HepG2 (cell line): ENCODE data around the gene NRSN2. TPM values are rescaled to one million over a fixed set of nuclear protein-coding genes. Genes with fewer than 3 reads are reported as not detected.

Experiments
- ASH2L ChIP-seq: fragments of 300-600, 200-600 bp; sonication (generic); IDR thresholded peaks from 2 replicates; pipeline ENCODE4 v1.7.0; 2017; ENCODE audit warnings: low read depth, mild to moderate bottlenecking, moderate library complexity, mixed read lengths, low read length; ENCODE audit not compliant: insufficient read length
- ATF7 ChIP-seq, 2 experiments: fragments of 450-650 bp in 1 of 2; sonication (generic) in 1 of 2; formaldehyde crosslinking in 1 of 2; IDR thresholded peaks; 2 replicates each; pipeline versions ENCODE4 v1.4.0 to v1.6.1; 2016 to 2020; ENCODE audit warnings: antibody characterized with exemption in 1 of 2, mild to moderate bottlenecking in 1 of 2, missing genetic modification reagents in 1 of 2
- CBX1 ChIP-seq: IDR thresholded peaks from one replicate; pipeline ENCODE4 v1.6.1; 2016; ENCODE audit warnings: antibody characterized with exemption, low read depth
- E2F2 ChIP-seq: sonication (generic); formaldehyde crosslinking; IDR thresholded peaks from 2 replicates; pipeline ENCODE4 v1.4.0; 2020; ENCODE audit warnings: missing genetic modification reagents, borderline replicate concordance
- HOXD1 ChIP-seq: sonication (generic); formaldehyde crosslinking; IDR thresholded peaks from 2 replicates; pipeline ENCODE4 v1.5.0; 2020; ENCODE audit warnings: missing genetic modification reagents
- MLX ChIP-seq: IDR thresholded peaks from 2 replicates; pipeline ENCODE4 v1.6.1; 2016
- MTF1 ChIP-seq: sonication (generic); formaldehyde crosslinking; IDR thresholded peaks from 2 replicates; pipeline ENCODE4 v1.5.0; 2020; ENCODE audit warnings: missing genetic modification reagents
- NR2F1 ChIP-seq, 2 experiments: fragments of 450-650 bp in 1 of 2; formaldehyde crosslinking in 1 of 2; IDR thresholded peaks; 2 replicates each; pipeline versions ENCODE4 v1.5.0 to v1.6.1; 2016 to 2020; ENCODE audit warnings: mild to moderate bottlenecking in 1 of 2, missing compliant biosample characterization in 1 of 2, missing genetic modification reagents in 1 of 2, moderate library complexity in 1 of 2
- NR2F2 ChIP-seq: IDR thresholded peaks from 2 replicates; pipeline ENCODE4 v1.6.1; 2012; ENCODE audit warnings: low read depth, inconsistent platforms, borderline replicate concordance
- POLR2AphosphoS5 ChIP-seq: IDR thresholded peaks from 2 replicates; pipeline ENCODE4 v1.6.1; 2012; ENCODE audit warnings: low read depth, low read length
- RNF219 ChIP-seq: sonication (generic); formaldehyde crosslinking; IDR thresholded peaks from 2 replicates; pipeline ENCODE4 v1.5.0; 2020; ENCODE audit warnings: mild to moderate bottlenecking, missing genetic modification reagents
- SKIL ChIP-seq: sonication (generic); formaldehyde crosslinking; IDR thresholded peaks from 2 replicates; pipeline ENCODE4 v1.8.0; 2022; ENCODE audit warnings: missing genetic modification reagents, mild to moderate bottlenecking, moderate library complexity, borderline replicate concordance
- TBL1XR1 ChIP-seq: fragments of 150-350 bp; IDR thresholded peaks from 2 replicates; pipeline ENCODE4 v1.6.1; 2014; ENCODE audit warnings: borderline replicate concordance, low read length; ENCODE audit not compliant: partially characterized antibody
- TGIF2 ChIP-seq: IDR thresholded peaks from 2 replicates; pipeline ENCODE4 v1.6.1; 2016; ENCODE audit warnings: control low read depth, missing compliant biosample characterization
- ZNF326 ChIP-seq: sonication (generic); formaldehyde crosslinking; IDR thresholded peaks from 2 replicates; pipeline ENCODE4 v1.4.0; 2020; ENCODE audit warnings: missing genetic modification reagents, borderline replicate concordance
- ZNF343 ChIP-seq: sonication (generic); formaldehyde crosslinking; IDR thresholded peaks from 2 replicates; pipeline ENCODE4 v1.4.0; 2020; ENCODE audit warnings: mild to moderate bottlenecking, missing genetic modification reagents
- ZNF354B ChIP-seq: sonication (generic); formaldehyde crosslinking; IDR thresholded peaks from 2 replicates; pipeline ENCODE4 v1.8.0; 2022; ENCODE audit warnings: mild to moderate bottlenecking, missing genetic modification reagents
- ZNF616 ChIP-seq: sonication (generic); formaldehyde crosslinking; IDR thresholded peaks from 2 replicates; pipeline ENCODE4 v1.5.0; 2020; ENCODE audit warnings: low read depth, mild to moderate bottlenecking, missing genetic modification reagents
- ZNF747 ChIP-seq: sonication (generic); formaldehyde crosslinking; IDR thresholded peaks from 2 replicates; pipeline ENCODE4 v1.8.1; 2023; ENCODE audit warnings: missing genetic modification reagents, mild to moderate bottlenecking, borderline replicate concordance
- ZXDC ChIP-seq: sonication (generic); formaldehyde crosslinking; IDR thresholded peaks from 2 replicates; pipeline ENCODE4 v1.5.0; 2020; ENCODE audit warnings: mild to moderate bottlenecking, missing genetic modification reagents
- polyA plus RNA-seq, 8 experiments: library from polyadenylated mRNA; depleted of rRNA in 3 of 8; stranded (reverse) in 7 of 8; unstranded in 1 of 8; fragments of >200 nt; fragmentation: Illumina TruSeq in 4 of 8; extraction: Trizol in 4 of 8; gene quantifications; 2 replicates each; pipeline versions ENCODE4 v1.2.1 to v1.2.3, GENCODE V29; 2011 to 2016; ENCODE audit warnings: low read depth in 4 of 8, missing spikeins in 1 of 8, mixed read lengths in 1 of 8; ENCODE audit not compliant: insufficient read depth in 1 of 8
- total RNA-seq, 5 experiments: library from RNA; depleted of rRNA; stranded (reverse); fragments of >200 nt; fragmentation: Illumina TruSeq; extraction: Trizol; gene quantifications; 2 replicates each; pipeline ENCODE4 v1.2.3, GENCODE V29; 2016; ENCODE audit warnings: low read depth in 1 of 5

The NRSN2 gene
- total and polyA plus RNA-seq, 2 of the 13 experiments (the other 11 are each of a cell fraction or from before 2014, with no cell fraction given): 32.3 to 49.4 TPM

GRCh38 chr20:381581-382290 is 34.8 kb downstream of the NRSN2 start (continued):
- TF ChIP-seq NR2F1 (CRISPR knock-in tag; IDR thresholded peaks at IDR 0.05) (no peak; a peak in 1 of 4 replicates), E2F2 (CRISPR knock-in tag) (0 out of 2 replicates have a peak, but pooled peaks have one; percentile 27), ZNF747 (CRISPR knock-in tag) (no peak; the same call in 1 of the 2 replicates), MTF1 (CRISPR knock-in tag) (peak; percentile 3; the same call in 1 of the 2 replicates), ZNF354B (no peak; the same call in 1 of the 2 replicates), POLR2AphosphoS5 (peak; percentile 79), ATF7 (IDR thresholded peaks at IDR 0.05) (no peak), ATF7 (CRISPR knock-in tag; IDR thresholded peaks at IDR 0.05) (no peak), CBX1 (peak; percentile 74), HOXD1 (CRISPR knock-in tag) (0 out of 2 replicates have a peak, but pooled peaks have one; percentile 57), SKIL (CRISPR knock-in tag) (no peak), ZNF616 (CRISPR knock-in tag) (no peak; the same call in 1 of the 2 replicates), TBL1XR1 (peak; percentile 37), MLX (CRISPR knock-in tag) (no peak), ZNF326 (peak; percentile 55; the same call in 1 of the 2 replicates), TGIF2 (CRISPR knock-in tag) (peak; percentile 71; the same call in 1 of the 2 replicates), NR2F2 (no peak; the same call in 1 of the 2 replicates), ZXDC (CRISPR knock-in tag) (no peak), RNF219 (CRISPR knock-in tag) (no peak; the same call in 1 of the 2 replicates), ZNF343 (CRISPR knock-in tag) (no peak; the same call in 1 of the 2 replicates), ASH2L (peak; percentile 26)
